Measurements from ENCODE around the gene IL1B.
"Not testable (repeated sequence)": the region's sequence is repeated elsewhere in the genome, so short reads cannot be mapped to it uniquely, and the experiment has no call there.

IL1B gene

DNA sequence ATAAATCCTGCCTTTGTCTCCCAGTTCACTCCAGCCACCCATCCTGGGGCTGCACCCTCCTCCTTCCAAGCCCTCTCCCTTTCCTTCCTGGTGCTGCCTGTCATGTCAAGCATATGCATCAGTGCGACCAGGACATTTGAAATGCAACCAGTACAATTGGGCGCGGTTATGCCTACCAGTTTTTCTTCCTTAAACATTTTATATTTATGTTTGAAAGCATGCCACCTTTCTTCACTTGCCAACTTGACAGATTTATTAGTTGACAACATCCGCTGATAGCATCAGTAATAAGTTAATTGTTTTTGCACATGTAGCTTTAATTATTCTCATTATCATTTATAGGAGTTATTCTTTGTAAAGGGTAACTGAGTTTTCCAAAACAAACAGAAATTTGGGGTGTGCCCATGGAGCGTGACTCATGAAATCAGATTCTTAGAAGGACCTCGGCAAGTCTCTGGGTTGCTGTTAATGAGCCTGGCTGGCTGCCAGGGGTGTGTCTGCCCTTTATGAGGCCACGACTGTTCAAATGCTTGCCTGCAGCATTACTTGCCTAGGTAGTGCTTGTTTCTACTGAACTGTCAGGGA, 32.8 kb upstream of the IL1B start:
- no peak overlapping the region for H3K4me3 ChIP-seq (ENCODE audit: low read depth, low read length)
- TF ChIP-seq, protein P1, sequence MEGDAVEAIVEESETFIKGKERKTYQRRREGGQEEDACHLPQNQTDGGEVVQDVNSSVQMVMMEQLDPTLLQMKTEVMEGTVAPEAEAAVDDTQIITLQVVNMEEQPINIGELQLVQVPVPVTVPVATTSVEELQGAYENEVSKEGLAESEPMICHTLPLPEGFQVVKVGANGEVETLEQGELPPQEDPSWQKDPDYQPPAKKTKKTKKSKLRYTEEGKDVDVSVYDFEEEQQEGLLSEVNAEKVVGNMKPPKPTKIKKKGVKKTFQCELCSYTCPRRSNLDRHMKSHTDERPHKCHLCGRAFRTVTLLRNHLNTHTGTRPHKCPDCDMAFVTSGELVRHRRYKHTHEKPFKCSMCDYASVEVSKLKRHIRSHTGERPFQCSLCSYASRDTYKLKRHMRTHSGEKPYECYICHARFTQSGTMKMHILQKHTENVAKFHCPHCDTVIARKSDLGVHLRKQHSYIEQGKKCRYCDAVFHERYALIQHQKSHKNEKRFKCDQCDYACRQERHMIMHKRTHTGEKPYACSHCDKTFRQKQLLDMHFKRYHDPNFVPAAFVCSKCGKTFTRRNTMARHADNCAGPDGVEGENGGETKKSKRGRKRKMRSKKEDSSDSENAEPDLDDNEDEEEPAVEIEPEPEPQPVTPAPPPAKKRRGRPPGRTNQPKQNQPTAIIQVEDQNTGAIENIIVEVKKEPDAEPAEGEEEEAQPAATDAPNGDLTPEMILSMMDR (IDR thresholded peaks at IDR 0.05; ENCODE audit: low read depth, low read length): no peak

DNA sequence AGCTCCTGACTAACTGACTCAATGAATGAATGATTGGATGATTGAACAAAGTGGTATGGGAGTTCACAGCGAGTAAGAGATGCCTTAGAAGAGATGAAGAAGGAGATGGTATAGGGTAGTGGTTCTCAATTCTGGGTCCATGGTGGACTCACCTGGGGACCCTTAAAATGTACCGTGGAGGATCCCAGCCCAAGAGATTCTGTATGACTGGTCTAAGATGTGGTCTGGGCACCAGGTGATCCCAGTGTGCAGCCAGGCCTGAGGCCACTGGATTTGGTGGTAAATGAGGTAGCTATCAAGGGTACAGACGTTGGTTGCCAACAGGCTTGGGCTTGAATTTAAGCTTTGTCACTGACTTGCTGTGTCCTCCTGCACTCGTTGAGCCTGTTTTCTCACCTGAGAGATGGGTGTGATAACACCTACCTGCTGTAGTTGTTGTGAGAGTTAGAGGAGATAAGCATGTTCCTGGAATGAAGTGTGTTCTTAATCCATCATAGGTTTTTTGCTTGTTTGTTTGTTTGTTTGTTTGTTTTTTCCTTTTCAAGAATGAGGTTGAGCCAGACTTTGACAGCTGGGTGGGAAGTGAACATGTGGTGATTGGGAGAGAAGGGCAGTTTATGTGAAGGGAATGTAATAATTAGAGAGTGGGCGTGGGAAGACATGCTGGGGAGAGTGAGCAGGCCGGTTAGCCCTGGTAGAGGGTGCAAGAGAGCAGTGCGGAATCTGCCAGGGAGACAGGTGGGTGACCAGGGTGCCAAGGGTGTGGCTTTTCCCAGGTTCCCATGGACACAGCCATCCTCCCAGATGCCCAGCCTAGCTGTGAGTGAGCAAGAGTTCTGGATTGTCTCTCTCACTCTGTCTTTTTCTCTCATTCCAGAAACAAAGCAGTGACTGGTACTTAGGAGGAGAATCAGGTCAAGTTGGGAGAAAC, 31.4 kb upstream of the IL1B start:
- H3K4me3 ChIP-seq (ENCODE audit: low read depth, low read length): no peak overlapping the region
- TF ChIP-seq, protein P1 (IDR thresholded peaks at IDR 0.05; ENCODE audit: low read depth, low read length): no peak

DNA sequence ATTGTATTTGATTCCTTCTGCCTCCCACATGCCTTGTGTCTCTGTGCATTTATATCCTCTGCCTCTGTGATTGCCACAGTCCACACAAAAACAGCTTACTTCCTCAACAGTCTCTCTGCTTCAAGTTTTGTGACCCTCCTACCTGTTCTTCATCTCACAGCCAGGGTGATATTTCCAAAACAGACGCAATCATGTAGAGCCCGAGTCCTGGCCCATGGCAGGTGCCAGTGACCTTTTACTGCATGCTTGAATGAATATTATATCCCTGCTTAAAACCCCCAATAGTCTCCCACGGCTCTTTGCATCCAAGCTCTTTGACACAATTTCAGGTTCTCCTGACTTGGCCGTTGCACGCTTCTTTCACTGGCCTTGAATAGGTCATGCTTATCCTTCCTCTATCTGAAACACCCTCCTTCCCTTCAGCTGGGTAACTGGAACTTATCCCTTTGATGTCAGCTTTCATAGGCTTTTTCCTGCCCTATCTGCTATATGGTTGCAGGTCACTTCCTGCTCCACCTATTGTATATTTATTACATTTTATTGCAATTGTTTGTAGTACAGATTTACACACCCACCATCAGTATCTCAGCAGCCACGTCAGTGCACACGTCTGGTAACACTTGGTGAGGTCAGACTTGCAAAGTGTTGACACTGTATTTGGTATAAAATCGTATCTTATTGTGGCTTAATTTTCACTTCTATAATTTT, 29.7 kb upstream of the IL1B start:
- TF ChIP-seq, protein P1 (IDR thresholded peaks at IDR 0.05; ENCODE audit: low read depth, low read length): no peak
- H3K4me3 ChIP-seq (ENCODE audit: low read depth, low read length): no peak overlapping the region

DNA sequence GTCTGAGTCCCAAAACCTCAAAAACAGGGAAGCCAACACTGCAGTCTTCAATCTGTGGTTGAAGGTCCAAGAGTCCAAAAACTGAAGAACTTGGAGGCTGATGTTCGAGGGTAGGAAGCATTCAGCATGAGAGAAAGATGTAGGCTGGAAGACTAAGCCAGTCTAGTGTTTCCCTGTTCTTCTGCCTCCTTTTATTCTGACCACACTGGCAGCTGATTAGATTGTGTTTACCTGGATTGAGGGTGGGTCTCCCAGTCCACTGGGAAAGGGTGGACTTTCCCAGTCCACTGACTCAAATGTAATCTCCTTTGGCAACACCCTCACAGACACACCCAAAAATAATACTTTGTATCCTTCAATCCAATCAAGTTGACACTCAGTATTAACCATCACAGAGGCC, 27.5 kb upstream of the IL1B start:
- no peak overlapping the region for H3K4me3 ChIP-seq (ENCODE audit: low read depth, low read length)
- TF ChIP-seq, protein P1 (IDR thresholded peaks at IDR 0.05; ENCODE audit: low read depth, low read length): no peak

DNA sequence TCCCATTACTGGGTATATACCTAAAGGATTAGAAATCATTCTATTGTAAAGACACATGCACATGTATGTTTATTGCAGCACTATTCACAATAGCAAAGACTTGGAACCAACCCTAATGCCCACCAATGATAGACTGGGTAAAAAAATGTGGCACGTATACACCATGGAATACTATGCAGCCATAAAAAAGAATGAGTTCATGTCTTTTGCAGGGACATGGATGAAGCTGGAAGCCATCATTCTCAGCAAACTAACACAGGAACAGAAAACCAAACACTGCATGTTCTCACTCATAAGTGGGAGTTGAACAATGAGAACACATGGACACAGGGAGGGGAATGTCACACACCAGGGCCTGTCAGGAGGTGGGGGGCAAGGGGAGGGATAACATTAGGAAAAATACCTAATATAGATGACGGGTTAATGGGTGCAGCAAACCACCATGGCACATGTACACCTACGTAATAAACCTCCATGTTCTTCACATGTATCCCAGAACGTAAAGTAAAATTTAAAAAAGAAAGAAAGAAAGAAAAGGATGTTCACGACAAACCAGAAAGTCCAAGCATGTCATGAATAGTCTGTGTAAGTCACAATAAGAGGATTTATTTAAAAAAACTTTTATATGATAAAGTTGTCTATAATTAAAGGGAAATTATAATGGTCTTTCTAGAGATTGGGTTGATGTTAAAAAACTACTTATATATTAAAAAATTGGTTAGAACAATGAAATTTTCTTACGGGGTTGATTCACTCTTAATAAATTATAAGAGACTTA, 23.0 kb upstream of the IL1B start:
- not testable (repeated sequence) for H3K4me3 ChIP-seq (ENCODE audit: low read depth, low read length)

DNA sequence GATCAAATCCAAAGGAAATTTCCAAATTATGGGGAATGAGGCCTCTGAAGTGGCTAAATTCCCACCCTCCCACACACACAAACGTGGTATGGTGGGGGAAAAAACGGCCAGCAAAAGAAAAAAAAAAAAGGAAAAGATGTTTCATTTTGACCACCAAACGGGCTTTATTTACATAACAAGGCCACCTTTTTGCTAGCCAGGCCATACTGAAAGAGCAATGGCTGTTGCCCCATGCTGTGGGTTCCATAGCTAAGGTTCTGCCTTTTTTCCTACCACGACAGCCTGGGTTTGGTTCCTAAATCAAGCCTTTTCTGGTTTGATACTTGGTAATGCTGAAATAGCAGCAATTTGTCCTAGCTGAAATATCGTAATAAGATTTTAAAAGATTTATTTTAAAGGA, 14.0 kb upstream of the IL1B start:
- TF ChIP-seq, protein P1 (IDR thresholded peaks at IDR 0.05; ENCODE audit: low read depth, low read length): no peak
- H3K4me3 ChIP-seq (ENCODE audit: low read depth, low read length): no peak overlapping the region

DNA sequence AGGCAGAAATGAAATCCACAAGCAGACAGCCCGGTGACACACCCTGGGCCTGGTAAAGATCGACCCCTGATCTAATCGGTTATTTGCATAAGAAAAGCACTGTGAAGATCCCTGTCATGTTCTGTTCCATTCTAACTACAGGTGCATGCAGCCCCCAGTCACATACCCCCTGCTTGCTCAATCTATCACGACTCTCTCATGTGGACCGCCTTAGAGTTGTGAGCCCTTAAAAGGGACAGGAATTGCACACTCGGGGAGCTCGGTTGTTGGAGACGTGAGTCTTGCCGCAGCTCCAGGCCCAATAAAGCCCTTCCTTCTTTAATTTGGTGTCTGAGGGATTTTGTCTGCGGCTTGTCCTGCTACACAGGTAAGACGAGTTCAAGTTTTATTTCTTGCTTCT, 13.4 kb upstream of the IL1B start:
- TF ChIP-seq, protein P1 (IDR thresholded peaks at IDR 0.05; ENCODE audit: low read depth, low read length): no peak
- no peak overlapping the region for H3K4me3 ChIP-seq (ENCODE audit: low read depth, low read length)
